Astrocyte of the spinal cord (primary cell): ENCODE data around the gene TBC1D17.

Experiments used
- DNase-seq: peaks from one replicate; pipeline ENCODE4 v3.0.0; 2011; ENCODE audit warnings: low read depth, low spot score
- H3K4me3 ChIP-seq: 2 replicates; pipeline ENCODE4 v1.5.1; 2011; ENCODE audit warnings: low read depth, mild to moderate bottlenecking, low read length, moderate library complexity
- CTCF ChIP-seq: IDR thresholded peaks from 2 replicates; pipeline ENCODE4 v1.5.1; 2012; ENCODE audit warnings: low read depth, mild to moderate bottlenecking, low read length, inconsistent platforms
- in situ Hi-C: cut with HindIII; loops from 2 replicates; pipeline ENCODE4 v1.10.0; 2017; ENCODE audit warnings: low sequenced_read_pairs

TBC1D17 gene

DNA sequence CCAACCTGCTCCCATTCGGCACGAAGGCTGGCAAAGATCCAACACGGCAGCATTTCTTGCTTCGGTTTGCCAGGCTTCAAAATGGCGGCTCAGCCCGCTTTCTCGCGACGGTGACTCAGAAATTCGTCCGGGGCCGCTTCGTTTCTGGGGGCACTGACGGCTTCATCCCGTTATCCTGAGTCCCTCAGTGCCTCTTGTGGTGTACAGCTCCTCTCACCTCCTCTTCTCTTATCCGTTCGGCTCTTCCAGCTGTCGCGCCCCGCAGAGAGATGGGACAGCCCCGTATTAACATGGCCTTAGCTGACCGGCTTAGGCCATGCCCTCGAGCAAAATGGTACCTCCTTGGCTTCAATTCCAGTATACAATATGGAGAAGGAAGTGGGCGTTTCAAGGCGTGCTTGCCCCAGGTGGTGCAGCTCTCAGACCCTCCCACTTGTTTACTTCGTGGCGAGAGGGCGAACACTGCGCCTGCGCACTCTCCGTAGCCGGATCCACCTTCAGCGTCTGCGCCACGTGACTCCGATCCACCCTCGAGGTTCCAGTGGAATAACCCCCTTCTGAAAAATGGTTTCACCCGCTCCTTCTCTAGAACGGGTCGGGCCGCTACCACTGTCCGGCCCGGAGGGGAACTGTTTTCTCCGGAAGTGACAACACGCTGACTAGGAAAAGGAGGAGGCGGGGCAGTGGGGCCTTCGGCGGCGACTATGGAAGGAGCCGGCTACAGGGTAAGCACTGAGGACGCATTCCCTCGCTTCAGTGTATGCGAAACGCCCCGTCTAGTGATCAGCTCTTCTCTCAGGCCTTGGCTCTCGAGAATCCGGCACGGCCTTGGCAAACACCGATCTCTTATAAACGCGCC is at the start of gene TBC1D17, which contains the start of gene AKT1S1:
Gene TBC1D17 (plus strand): TSS at position 683 of the 859 bp plus-strand sequence. CDS start 22 bp downstream, at position 705.
Gene AKT1S1 (minus strand): TSS at position 336 of the 859 bp plus-strand sequence. CDS start 4,060 bp downstream, outside the sequence.
- in situ Hi-C loops = no loop called here
- peak within 1 kb of the TSS; percentile 100 for H3K4me3 ChIP-seq
- TF ChIP-seq CTCF = no peak
- DNase-seq = peak; percentile 100

DNA sequence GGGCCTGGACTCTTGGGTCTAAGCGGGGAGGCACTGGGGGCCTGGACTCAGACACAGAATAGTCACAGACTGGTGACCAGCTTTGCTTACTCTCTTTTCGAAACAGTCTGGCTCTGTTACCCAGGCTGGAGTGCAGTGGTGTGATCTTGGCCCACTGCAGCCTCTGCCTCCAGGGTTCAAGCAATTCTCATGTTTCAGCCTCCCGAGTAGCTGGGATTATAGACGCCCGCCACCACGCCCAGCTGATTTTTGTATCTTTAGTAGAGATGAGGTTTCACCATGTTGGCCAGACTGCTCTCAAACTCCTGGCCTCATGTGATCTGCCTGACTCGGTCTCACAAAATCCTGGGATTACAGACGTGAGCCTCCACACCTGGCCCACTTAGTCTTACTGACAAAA is 48.3 kb upstream of the TBC1D17 start:
- DNase-seq = no peak
- no peak overlapping the region for H3K4me3 ChIP-seq
- in situ Hi-C loops = no loop called here
- TF ChIP-seq CTCF = no peak

DNA sequence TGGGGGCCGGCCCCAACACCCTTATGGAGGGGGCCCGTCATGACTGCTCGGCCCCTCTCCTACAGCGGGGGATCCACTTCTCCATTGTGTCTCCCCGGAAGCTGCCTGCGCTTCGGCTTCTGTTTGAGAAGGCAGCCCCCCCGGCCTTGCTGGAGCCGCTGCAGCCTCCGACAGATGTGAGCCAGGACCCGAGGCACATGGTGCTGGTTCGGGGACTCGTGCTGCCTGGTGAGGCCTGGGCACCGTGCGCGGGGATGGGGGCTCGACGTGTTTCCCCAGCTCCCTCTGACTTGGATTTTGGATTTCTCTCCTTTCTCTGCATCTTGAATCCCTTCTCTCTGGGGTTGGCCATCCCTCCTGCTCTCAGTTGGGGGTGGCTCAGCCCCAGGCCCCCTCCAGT is 47.8 kb upstream of the TBC1D17 start:
- DNase-seq = no peak
- in situ Hi-C loops = no loop called here
- H3K4me3 ChIP-seq = no peak overlapping the region
- no peak for TF ChIP-seq CTCF

DNA sequence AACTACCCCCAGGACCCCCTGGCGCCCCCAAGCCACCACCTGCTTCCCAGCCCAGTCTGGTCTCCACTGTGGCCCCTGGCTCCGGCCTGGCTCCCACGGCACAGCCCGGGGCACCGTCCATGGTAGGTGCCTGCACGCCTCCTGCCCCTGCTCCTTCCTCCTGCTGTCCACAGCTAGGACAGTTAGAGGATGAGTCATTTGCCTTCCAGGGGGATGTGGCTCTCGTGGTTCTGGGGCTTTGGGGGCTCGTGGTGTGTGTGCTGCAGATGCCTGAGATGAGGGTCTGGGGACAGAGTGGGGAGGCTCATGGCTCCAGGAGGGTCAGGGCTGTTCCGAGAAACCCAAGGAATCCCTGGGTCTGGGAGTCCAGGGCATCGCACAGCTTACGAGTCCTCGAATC is 46.7 kb upstream of the TBC1D17 start:
- in situ Hi-C loops = no loop called here
- TF ChIP-seq CTCF = no peak
- H3K4me3 ChIP-seq = no peak overlapping the region
- no peak for DNase-seq

GRCh38 chr19:49831592-49831991 is 45.9 kb upstream of the TBC1D17 start:
- in situ Hi-C loops = no loop called here
- no peak for TF ChIP-seq CTCF
- H3K4me3 ChIP-seq = no peak overlapping the region
- DNase-seq = no peak

- in situ Hi-C loops = no loop called here
- no peak for DNase-seq
- no peak overlapping the region for H3K4me3 ChIP-seq
- no peak for TF ChIP-seq CTCF
These were observed 44.9 kb upstream of the TBC1D17 start for GRCh38 chr19:49832556-49832955.
